ENCODE measurements around the gene HSD17B12. TPM values are rescaled to one million over a fixed set of nuclear protein-coding genes. Genes with fewer than 3 reads are reported as not detected.

HSD17B12 gene
- polyA plus RNA-seq, 2 of the 4 experiments (the other 2 are of a cell fraction), result 102 to 103 TPM

GRCh38 chr11:43785318-43785717 lies 104.8 kb downstream of the HSD17B12 start:
- TF ChIP-seq HOXA7 (CRISPR knock-in tag; IDR thresholded peaks at IDR 0.05) (no peak), GATA3 (IDR thresholded peaks at IDR 0.05; ENCODE audit: borderline replicate concordance) (no peak), NFE2L2 (conservative IDR thresholded peaks at IDR 0.05; ENCODE audit: low read length) (no peak), RCOR1 (IDR thresholded peaks at IDR 0.05; ENCODE audit: low read depth, low read length) (no peak), NR3C1 (IDR thresholded peaks at IDR 0.05) (no peak), ZFP36 (IDR thresholded peaks at IDR 0.05; ENCODE audit: borderline replicate concordance, partially characterized antibody) (no peak), SREBF2 (IDR thresholded peaks at IDR 0.05) (no peak), HDAC2 (IDR thresholded peaks at IDR 0.05) (no peak), EHF (CRISPR knock-in tag; IDR thresholded peaks at IDR 0.05) (no peak), ESRRA (IDR thresholded peaks at IDR 0.05; ENCODE audit: borderline replicate concordance, low read length) (no peak), FOSL2 (IDR thresholded peaks at IDR 0.05) (no peak), FOSL2 (CRISPR knock-in tag; IDR thresholded peaks at IDR 0.05) (no peak), BHLHE40 (IDR thresholded peaks at IDR 0.05; ENCODE audit: low read depth, low read length) (no peak), RFX5 (IDR thresholded peaks at IDR 0.05) (no peak), NPAS2 (CRISPR knock-in tag; IDR thresholded peaks at IDR 0.05; ENCODE audit: borderline replicate concordance) (no peak)
- WGBS (ENCODE audit: missing lambda C conversion rate), result 89% methylated on average over 2 of the region's 2 CpGs
- Histone ChIP-seq H3K4me1 (peaks cover 20% of the 10 kb centered on the region), H3K4me3 (no peak overlapping the region), H3K27ac (no peak overlapping the region), H3K4me2 (no peak overlapping the region), H3K9me3 (no peaks in the 10 kb centered on the region)
- ChIA-PET CTCF (interaction anchor here (0.6 kb wide), 1 partner anchor 32 kb away, joined by 3 read pairs; no protein-coding TSS in a partner anchor), POLR2A (no interaction called here)
- ATAC-seq, result no peak
- no peak for DNase-seq (ENCODE audit: low read depth in 1 of 2, low spot score in 1 of 2)
- FAIRE-seq, result no peak

- Histone ChIP-seq H3K4me3 (no peak overlapping the region), H3K9me3 (no peaks in the 10 kb centered on the region), H3K27ac (no peak overlapping the region), H3K4me2 (no peak overlapping the region), H3K4me1 (peaks cover 21% of the 10 kb centered on the region)
- no peak for TF ChIP-seq HOXB13 (CRISPR knock-in tag; IDR thresholded peaks at IDR 0.05; ENCODE audit: low read depth)
- CTCF ChIA-PET, result interaction anchor here (0.6 kb wide), 1 partner anchor 33 kb away, joined by 3 read pairs; no protein-coding TSS in a partner anchor
- POLR2A ChIA-PET, result no interaction called here
- 77% methylated on average over 3 of the region's 3 CpGs for WGBS (ENCODE audit: missing lambda C conversion rate)
- ATAC-seq (no peak), FAIRE-seq (no peak), DNase-seq (ENCODE audit: low read depth in 1 of 2, low spot score in 1 of 2) (no peak)
Measured at GRCh38 chr11:43786016-43786415, 105.5 kb downstream of the HSD17B12 start.

GRCh38 chr11:43787824-43788223 lies 107.3 kb downstream of the HSD17B12 start:
- ATAC-seq, result no peak

GRCh38 chr11:43788421-43788820 lies 107.9 kb downstream of the HSD17B12 start:
- TF ChIP-seq FOXS1 (CRISPR knock-in tag; IDR thresholded peaks at IDR 0.05), result no peak
- no peak for TF ChIP-seq CTCF (IDR thresholded peaks at IDR 0.05)
- no peak for TF ChIP-seq PBX3 (IDR thresholded peaks at IDR 0.05)
- TF ChIP-seq MAX (IDR thresholded peaks at IDR 0.05), result no peak
- no peak for TF ChIP-seq KDM5A (IDR thresholded peaks at IDR 0.05)
- CTCF ChIA-PET, result interaction anchor here (1.2 to 1.3 kb wide), 2 partner anchors 37 to 64 kb away, joined by 4 read pairs; no protein-coding TSS in a partner anchor
- ATAC-seq (no peak), DNase-seq (ENCODE audit: low read depth in 1 of 2, low spot score in 1 of 2) (no peak), FAIRE-seq (no peak)
- Histone ChIP-seq H3K4me3 (no peak overlapping the region), H3K4me2 (no peak overlapping the region), H3K4me1 (peaks cover 11% of the 10 kb centered on the region; the same call in 1 of the 3 replicates), H3K9me3 (no peaks in the 10 kb centered on the region), H3K27ac (no peak overlapping the region)
- 93% methylated on average over 3 of the region's 3 CpGs for WGBS (ENCODE audit: missing lambda C conversion rate)
- POLR2A ChIA-PET, result no interaction called here

More at GRCh38 chr11:43787824-43788223, 107.3 kb downstream of the HSD17B12 start:
- ChIA-PET POLR2A (no interaction called here), CTCF (interaction anchor here (1.3 kb wide), 2 partner anchors 38 to 284 kb away, joined by 4 to 6 read pairs; no protein-coding TSS in a partner anchor)
- H3K4me1 ChIP-seq, result peaks cover 11% of the 10 kb centered on the region; the same call in 1 of the 3 replicates
- FAIRE-seq (no peak), DNase-seq (ENCODE audit: low read depth in 1 of 2, low spot score in 1 of 2) (no peak)
- H3K27ac ChIP-seq, result no peak overlapping the region
- no peaks in the 10 kb centered on the region for H3K9me3 ChIP-seq
- H3K4me3 ChIP-seq, result no peak overlapping the region
- no peak overlapping the region for H3K4me2 ChIP-seq
- WGBS (ENCODE audit: missing lambda C conversion rate), result 96% methylated on average over 1 of the region's 1 CpG
- TF ChIP-seq HOXB13 (CRISPR knock-in tag; IDR thresholded peaks at IDR 0.05; ENCODE audit: low read depth) (no peak), MAFK (IDR thresholded peaks at IDR 0.05; ENCODE audit: partially characterized antibody) (peak; percentile 93)

Measured in A549 (cell line).